ENCODE measurements around the gene GAPDH. TPM values are rescaled to one million over a fixed set of nuclear protein-coding genes. Genes with fewer than 3 reads are reported as not detected.

Gene GAPDH
- total RNA-seq, 1 donor from 2014 or later = 3,866 TPM

- Histone ChIP-seq H3F3A (ENCODE audit: low read depth) (no peaks in the 10 kb centered on the region), H3K4me2 (no peak overlapping the region), H4K20me1 (ENCODE audit: low read depth) (no peaks in the 10 kb centered on the region), H3K27me3 (no peaks in the 10 kb centered on the region), H3K4me1 (no peaks in the 10 kb centered on the region), H3K9ac (no peak overlapping the region), H3K36me3 (peaks cover 26% of the 10 kb centered on the region), H3K27ac (no peak overlapping the region), H2AFZ (replicated peaks) (no peak overlapping the region), H3K79me2 (ENCODE audit: low read depth) (no peaks in the 10 kb centered on the region), H3K9me3 (ENCODE audit: low read depth) (no peaks in the 10 kb centered on the region), H3K4me3 (no peak overlapping the region)
- H3K36me3 Mint-ChIP-seq = peaks cover 51% of the 10 kb centered on the region
- no peaks in the 10 kb centered on the region for H3K27me3 Mint-ChIP-seq (ENCODE audit: insufficient read depth, low read depth)
- H3K4me1 Mint-ChIP-seq = no peaks in the 10 kb centered on the region
- H3K4me3 Mint-ChIP-seq = no peak overlapping the region
- DNase-seq (ENCODE audit: low spot score) = no peak
- TF ChIP-seq CTCF (IDR thresholded peaks at IDR 0.05) (no peak), EZH2phosphoT487 (IDR thresholded peaks at IDR 0.05) (no peak), EZH2 (IDR thresholded peaks at IDR 0.05) (no peak)
- no peaks in the 10 kb centered on the region for H3K9me3 Mint-ChIP-seq
- H3K27ac Mint-ChIP-seq = no peak overlapping the region
Observed at GRCh38 chr12:6523708-6524107, 10.6 kb upstream of the GAPDH start.

DNA sequence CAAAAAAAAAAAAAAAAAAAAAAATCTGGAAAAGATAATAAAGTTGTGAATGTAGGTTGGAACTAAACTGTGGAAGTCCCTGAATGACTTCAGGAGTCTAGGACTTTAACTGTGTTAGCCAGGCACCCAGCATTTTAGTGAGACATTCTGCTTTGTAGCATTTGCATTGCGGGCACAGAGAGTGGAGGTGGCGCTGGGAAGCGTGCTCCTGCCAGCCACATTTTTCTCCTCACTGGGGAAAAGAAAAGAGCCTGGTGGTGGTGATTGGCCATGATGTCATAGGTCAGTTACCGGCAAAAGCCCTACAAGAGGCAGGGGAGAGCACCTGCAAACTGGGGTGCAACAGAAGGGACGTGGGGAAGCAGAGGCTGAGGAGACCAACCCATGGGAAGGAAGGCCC is 9.7 kb upstream of the GAPDH start:
- Histone ChIP-seq H3K79me2 (ENCODE audit: low read depth) (no peaks in the 10 kb centered on the region), H3K27me3 (no peaks in the 10 kb centered on the region), H2AFZ (replicated peaks) (no peak overlapping the region), H3K4me2 (no peak overlapping the region), H3K9me3 (ENCODE audit: low read depth) (no peaks in the 10 kb centered on the region), H3F3A (ENCODE audit: low read depth) (peaks cover under 1% of the 10 kb centered on the region), H3K4me3 (no peak overlapping the region), H3K27ac (no peak overlapping the region), H3K9ac (no peak overlapping the region), H4K20me1 (ENCODE audit: low read depth) (no peaks in the 10 kb centered on the region), H3K36me3 (peaks cover 26% of the 10 kb centered on the region), H3K4me1 (no peaks in the 10 kb centered on the region)
- Mint-ChIP-seq H3K27ac (no peak overlapping the region), H3K4me1 (peaks cover 4% of the 10 kb centered on the region), H3K27me3 (ENCODE audit: insufficient read depth, low read depth) (peaks cover 2% of the 10 kb centered on the region), H3K4me3 (no peak overlapping the region), H3K36me3 (peaks cover 57% of the 10 kb centered on the region), H3K9me3 (no peaks in the 10 kb centered on the region)
- no peak for DNase-seq (ENCODE audit: low spot score)
- TF ChIP-seq CTCF (IDR thresholded peaks at IDR 0.05) (no peak), EZH2phosphoT487 (IDR thresholded peaks at IDR 0.05) (no peak), EZH2 (IDR thresholded peaks at IDR 0.05) (no peak)

DNA sequence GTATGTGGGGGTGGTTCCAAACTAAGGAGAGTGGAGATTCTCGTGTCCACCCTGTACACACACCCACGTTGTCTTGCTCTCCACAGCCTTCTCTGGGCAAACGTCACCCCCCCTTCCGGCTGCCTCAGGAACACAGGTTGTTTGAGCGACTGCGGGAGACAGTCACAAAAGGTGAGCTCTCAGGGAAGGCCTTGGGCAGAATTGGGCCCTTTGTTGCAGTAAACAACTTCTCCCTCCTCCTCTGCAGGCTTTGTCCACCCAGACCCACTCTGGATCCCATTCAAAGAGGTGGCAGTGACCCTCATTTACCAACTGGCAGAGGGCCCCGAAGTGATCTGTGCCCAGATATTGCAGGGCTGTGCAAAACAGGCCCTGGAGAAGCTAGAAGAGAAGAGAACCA is 8.1 kb upstream of the GAPDH start:
- Histone ChIP-seq H3K36me3 (peaks cover 18% of the 10 kb centered on the region), H3K27me3 (no peaks in the 10 kb centered on the region), H3K9me3 (ENCODE audit: low read depth) (no peaks in the 10 kb centered on the region), H3F3A (ENCODE audit: low read depth) (peaks cover 16% of the 10 kb centered on the region), H3K9ac (no peak overlapping the region), H2AFZ (replicated peaks) (no peak overlapping the region), H3K27ac (no peak overlapping the region), H3K79me2 (ENCODE audit: low read depth) (peaks cover 4% of the 10 kb centered on the region), H4K20me1 (ENCODE audit: low read depth) (no peaks in the 10 kb centered on the region), H3K4me1 (peaks cover under 1% of the 10 kb centered on the region), H3K4me2 (no peak overlapping the region), H3K4me3 (no peak overlapping the region)
- no peak for DNase-seq (ENCODE audit: low spot score)
- no peak overlapping the region for H3K4me3 Mint-ChIP-seq
- TF ChIP-seq EZH2 (IDR thresholded peaks at IDR 0.05) (no peak), CTCF (IDR thresholded peaks at IDR 0.05) (no peak), EZH2phosphoT487 (IDR thresholded peaks at IDR 0.05) (no peak)
- H3K9me3 Mint-ChIP-seq = no peaks in the 10 kb centered on the region
- peaks cover 12% of the 10 kb centered on the region for H3K4me1 Mint-ChIP-seq
- peaks cover 2% of the 10 kb centered on the region for H3K27me3 Mint-ChIP-seq (ENCODE audit: insufficient read depth, low read depth)
- H3K27ac Mint-ChIP-seq = no peak overlapping the region
- peaks cover 65% of the 10 kb centered on the region for H3K36me3 Mint-ChIP-seq
